HG03432 (cell line): ENCODE data around the gene SIRT1.
"Not testable (repeated sequence)": the region's sequence is repeated elsewhere in the genome, so short reads cannot be mapped to it uniquely, and the experiment has no call there.

Source experiments
- ATAC-seq: cut with Tn5 transposase; IDR thresholded peaks from one replicate; pipeline ENCODE4 v1.9.1; 2021; ENCODE audit warnings: mild to moderate bottlenecking, moderate library complexity; ENCODE audit not compliant: unreplicated experiment

SIRT1 gene

GRCh38 chr10:67884313-67884841 is at the start of gene SIRT1:
SIRT1 (plus strand) TSS chr10:67884656; CDS start chr10:67884722, 66 bp downstream.
- ATAC-seq, result peak; percentile 89

- not testable (repeated sequence) for ATAC-seq
These were observed 48.7 kb upstream of the SIRT1 start for GRCh38 chr10:67835541-67836394.

GRCh38 chr10:67836488-67836887 is 48.0 kb upstream of the SIRT1 start:
- ATAC-seq, result no peak

GRCh38 chr10:67836972-67837371 is 47.5 kb upstream of the SIRT1 start:
- no peak for ATAC-seq

GRCh38 chr10:67837541-67838314 is 46.7 kb upstream of the SIRT1 start, which contains the start of gene DNAJC12:
DNAJC12 (minus strand) TSS chr10:67838188; CDS start chr10:67838011, 177 bp downstream.
- ATAC-seq, result peak; percentile 76

- not testable (repeated sequence) for ATAC-seq
These were observed 44.9 kb upstream of the SIRT1 start for GRCh38 chr10:67839511-67839910.

- ATAC-seq, result no peak
These were observed 44.5 kb upstream of the SIRT1 start for GRCh38 chr10:67839951-67840350.

- no peak for ATAC-seq
These were observed 42.7 kb upstream of the SIRT1 start for GRCh38 chr10:67841737-67842136.

GRCh38 chr10:67843284-67843683 is 41.2 kb upstream of the SIRT1 start:
- no peak for ATAC-seq

GRCh38 chr10:67849331-67850011 is 35.0 kb upstream of the SIRT1 start:
- peak; percentile 96 for ATAC-seq

GRCh38 chr10:67851186-67851585 is 33.3 kb upstream of the SIRT1 start:
- ATAC-seq, result no peak

- ATAC-seq, result no peak
These were observed 31.7 kb upstream of the SIRT1 start for GRCh38 chr10:67852761-67853160.

GRCh38 chr10:67853512-67853911 is 30.9 kb upstream of the SIRT1 start:
- ATAC-seq, result no peak

- ATAC-seq, result no peak
These were observed 25.5 kb upstream of the SIRT1 start for GRCh38 chr10:67858971-67859370.

GRCh38 chr10:67861750-67862432 is 22.6 kb upstream of the SIRT1 start:
- ATAC-seq, result no peak

- ATAC-seq, result no peak
These were observed 21.4 kb upstream of the SIRT1 start for GRCh38 chr10:67863094-67863493.

GRCh38 chr10:67864607-67865371 is 19.7 kb upstream of the SIRT1 start:
- no peak for ATAC-seq

GRCh38 chr10:67868132-67868531 is 16.3 kb upstream of the SIRT1 start:
- no peak for ATAC-seq

- ATAC-seq, result no peak
These were observed 14.5 kb upstream of the SIRT1 start for GRCh38 chr10:67869996-67870395.
